Posterior cingulate gyrus (tissue), 11 donors: Measurements from ENCODE around the gene MOV10L1.

Source experiments
- DNase-seq, 10 donors: peaks; one replicate each; pipeline versions ENCODE4 v3.0.0 to v3.0.0-alpha.2; 2020 to 2021; ENCODE audit warnings: mixed read lengths in 3 of 10
- intact Hi-C: fragments of 100-400 bp; cut with DNase I; formaldehyde crosslinking; loops from one replicate; pipeline ENCODE4 v1.15.1; 2023

Gene MOV10L1

GRCh38 chr22:50207383-50208140 lies 117.8 kb downstream of the MOV10L1 start:
- intact Hi-C loops, result loop anchor here (10.0 kb wide), 1 partner anchor 283 kb away; no protein-coding TSS in a partner anchor
- DNase-seq, result no peak

GRCh38 chr22:50208430-50208938 lies 118.7 kb downstream of the MOV10L1 start:
- intact Hi-C loops, result loop anchor here (10.0 kb wide), 1 partner anchor 284 kb away; no protein-coding TSS in a partner anchor
- peak in 2 of 10 donors; percentile 85 to 86 for DNase-seq

- DNase-seq, result peak in 1 of 10 donors; percentile 82
- intact Hi-C loops, result loop anchor here (10.0 kb wide), 1 partner anchor 284 kb away; no protein-coding TSS in a partner anchor
Observed at GRCh38 chr22:50208939-50209892, 119.4 kb downstream of the MOV10L1 start.

GRCh38 chr22:50209893-50210292 lies 120.1 kb downstream of the MOV10L1 start:
- peak in 7 of 10 donors; percentile 60 to 94 (median 73) for DNase-seq
- intact Hi-C loops, result loop anchor here (2.0 to 10.0 kb wide), 2 partner anchors 63 to 285 kb away; no protein-coding TSS in a partner anchor

- intact Hi-C loops, result loop anchor here (2.0 kb wide), 1 partner anchor 64 kb away; no protein-coding TSS in a partner anchor
- peak in 1 of 10 donors; percentile 80 for DNase-seq
Observed at GRCh38 chr22:50210378-50211139, 120.8 kb downstream of the MOV10L1 start.

GRCh38 chr22:50211147-50211546 lies 121.3 kb downstream of the MOV10L1 start:
- DNase-seq, result no peak
- intact Hi-C loops, result loop anchor here (2.0 kb wide), 1 partner anchor 64 kb away; no protein-coding TSS in a partner anchor
